SK-N-SH treated with all-trans-retinoic acid at 6 μM for 48 hours (cell line): ENCODE results near the gene KRT36.

ENCODE experiments used
- CREB5 ChIP-seq: fragments of 250-450 bp; sonication (Bioruptor Pico); IDR thresholded peaks from 2 replicates; pipeline ENCODE4 v1.5.1; 2020; ENCODE audit warnings: low read depth, mild to moderate bottlenecking, moderate library complexity
- ISL1 ChIP-seq: fragments of 250-450 bp; sonication (Bioruptor Pico); IDR thresholded peaks from 2 replicates; pipeline ENCODE4 v2.1.2; 2022; ENCODE audit warnings: mild to moderate bottlenecking, moderate library complexity
- OSR1 ChIP-seq: fragments of 250-450 bp; sonication (Bioruptor Pico); IDR thresholded peaks from 2 replicates; pipeline ENCODE4 v1.8.0; 2022; ENCODE audit warnings: moderate library complexity, mild to moderate bottlenecking, inconsistent platforms
- PATZ1 ChIP-seq: fragments of 250-450 bp; sonication (Bioruptor Pico); IDR thresholded peaks from 2 replicates; pipeline ENCODE4 v1.8.0; 2020; ENCODE audit warnings: mild to moderate bottlenecking, moderate library complexity, borderline replicate concordance
- SNAI2 ChIP-seq: fragments of 250-450 bp; sonication (Bioruptor Pico); IDR thresholded peaks from 2 replicates; pipeline ENCODE4 v1.5.0; 2020; ENCODE audit warnings: mild to moderate bottlenecking, moderate library complexity
- TSHZ2 ChIP-seq: fragments of 250-450 bp; sonication (Bioruptor Pico); IDR thresholded peaks from 2 replicates; pipeline ENCODE4 v1.5.0; 2020; ENCODE audit warnings: mild to moderate bottlenecking, moderate library complexity
- ZC3H10 ChIP-seq: fragments of 250-450 bp; sonication (Bioruptor Pico); IDR thresholded peaks from 2 replicates; pipeline ENCODE4 v1.5.1; 2021; ENCODE audit warnings: mild to moderate bottlenecking, moderate library complexity
- ZNF565 ChIP-seq: fragments of 450-650 bp; formaldehyde crosslinking; conservative IDR thresholded peaks from 2 replicates; pipeline ENCODE4 v1.5.0; 2020; ENCODE audit warnings: low read depth, mild to moderate bottlenecking, moderate library complexity

- no peak for TF ChIP-seq TSHZ2
- TF ChIP-seq ISL1 (CRISPR knock-in tag): no peak
- TF ChIP-seq PATZ1: no peak
- TF ChIP-seq ZNF565 (CRISPR knock-in tag): no peak
- no peak for TF ChIP-seq OSR1 (CRISPR knock-in tag)
- TF ChIP-seq ZC3H10 (CRISPR knock-in tag): no peak
- no peak for TF ChIP-seq SNAI2 (CRISPR knock-in tag)
- no peak for TF ChIP-seq CREB5 (CRISPR knock-in tag)
Observed at GRCh38 chr17:41437254-41437653, 52.5 kb downstream of the KRT36 start.
